ENCODE data around the gene DDX17.

DNA sequence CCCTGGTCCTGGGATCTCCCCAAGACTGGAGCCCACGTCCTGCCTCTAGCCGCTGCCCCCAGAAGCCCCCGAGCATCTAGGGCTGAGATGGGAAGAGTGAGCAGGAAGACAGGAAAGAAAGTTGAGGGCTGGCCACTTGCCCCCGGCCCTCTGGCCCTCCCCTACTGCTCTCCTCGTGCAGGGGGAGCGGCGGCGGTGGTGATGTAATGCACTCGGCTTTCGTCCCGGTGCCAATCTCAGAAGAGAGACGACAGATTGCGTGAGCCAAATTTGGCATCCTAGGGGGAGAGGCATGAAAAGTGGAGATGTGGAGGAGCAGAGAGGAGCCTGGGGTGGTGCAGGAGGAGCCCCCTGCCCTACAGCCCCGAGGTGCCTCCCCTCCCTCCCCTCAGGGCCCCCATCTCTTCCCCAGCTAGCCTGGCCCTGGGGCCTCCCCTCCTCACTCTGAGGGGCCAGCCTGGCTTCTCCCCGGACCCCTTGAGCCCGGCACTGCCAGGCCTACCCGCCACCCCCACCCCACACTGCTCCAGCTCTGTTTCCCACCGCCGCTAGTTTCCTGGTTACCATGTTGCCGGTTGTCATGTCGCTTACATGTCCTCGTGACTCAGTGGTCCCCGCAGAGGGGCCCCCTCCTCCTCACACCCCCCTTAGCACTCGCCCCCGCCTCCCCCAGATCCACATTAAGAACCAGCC lies 53.6 kb downstream of the DDX17 start:
- TF ChIP-seq, protein P1, sequence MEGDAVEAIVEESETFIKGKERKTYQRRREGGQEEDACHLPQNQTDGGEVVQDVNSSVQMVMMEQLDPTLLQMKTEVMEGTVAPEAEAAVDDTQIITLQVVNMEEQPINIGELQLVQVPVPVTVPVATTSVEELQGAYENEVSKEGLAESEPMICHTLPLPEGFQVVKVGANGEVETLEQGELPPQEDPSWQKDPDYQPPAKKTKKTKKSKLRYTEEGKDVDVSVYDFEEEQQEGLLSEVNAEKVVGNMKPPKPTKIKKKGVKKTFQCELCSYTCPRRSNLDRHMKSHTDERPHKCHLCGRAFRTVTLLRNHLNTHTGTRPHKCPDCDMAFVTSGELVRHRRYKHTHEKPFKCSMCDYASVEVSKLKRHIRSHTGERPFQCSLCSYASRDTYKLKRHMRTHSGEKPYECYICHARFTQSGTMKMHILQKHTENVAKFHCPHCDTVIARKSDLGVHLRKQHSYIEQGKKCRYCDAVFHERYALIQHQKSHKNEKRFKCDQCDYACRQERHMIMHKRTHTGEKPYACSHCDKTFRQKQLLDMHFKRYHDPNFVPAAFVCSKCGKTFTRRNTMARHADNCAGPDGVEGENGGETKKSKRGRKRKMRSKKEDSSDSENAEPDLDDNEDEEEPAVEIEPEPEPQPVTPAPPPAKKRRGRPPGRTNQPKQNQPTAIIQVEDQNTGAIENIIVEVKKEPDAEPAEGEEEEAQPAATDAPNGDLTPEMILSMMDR (IDR thresholded peaks at IDR 0.05): no peak
- TF ChIP-seq POLR2A (IDR thresholded peaks at IDR 0.05): no peak

Data from Peyer's patch (tissue), 4 donors.